Dendritic cell treated with granulocyte-macrophage colony-stimulating factor and Interleukin-4, amounts not matched to agents 40 ng/mL and 50 ng/mL, for 4 days (primary cell): ENCODE results near the gene GTPBP1.
A peak's percentile ranks its signal among the peaks of the same experiment; 100 is the strongest.

ENCODE experiments used
- H3K27ac Mint-ChIP-seq: one replicate; pipeline ENCODE4 v1.8.0; 2022; ENCODE audit warnings: mild to moderate bottlenecking, mixed read lengths
- H3K27me3 Mint-ChIP-seq: one replicate; pipeline ENCODE4 v1.8.0; 2022; ENCODE audit warnings: mild to moderate bottlenecking, mixed read lengths
- H3K36me3 Mint-ChIP-seq: one replicate; pipeline ENCODE4 v1.8.0; 2022; ENCODE audit warnings: low read depth, mixed read lengths
- H3K4me1 Mint-ChIP-seq: one replicate; pipeline ENCODE4 v1.8.0; 2022; ENCODE audit warnings: low read depth, mixed read lengths
- H3K4me3 Mint-ChIP-seq: one replicate; pipeline ENCODE4 v1.8.0; 2022; ENCODE audit warnings: mild to moderate bottlenecking, moderate library complexity, mixed read lengths
- H3K9me3 Mint-ChIP-seq: one replicate; pipeline ENCODE4 v1.8.0; 2022; ENCODE audit warnings: mixed read lengths
- intact Hi-C: fragments of 100-400 bp; cut with micrococcal nuclease; formaldehyde crosslinking; loops from one replicate; pipeline ENCODE4 v1.15.0; 2022

Gene GTPBP1

GRCh38 chr22:38735465-38736256 is 29.9 kb downstream of the GTPBP1 start:
- no peaks in the 10 kb centered on the region for H3K9me3 Mint-ChIP-seq
- no peak overlapping the region for H3K4me3 Mint-ChIP-seq
- H3K27me3 Mint-ChIP-seq = no peaks in the 10 kb centered on the region
- intact Hi-C loops = no loop called here
- no peak overlapping the region for H3K27ac Mint-ChIP-seq
- H3K4me1 Mint-ChIP-seq = peaks cover 9% of the 10 kb centered on the region
- peaks cover 100% of the 10 kb centered on the region for H3K36me3 Mint-ChIP-seq

GRCh38 chr22:38736257-38736570 is 30.5 kb downstream of the GTPBP1 start:
- no peak overlapping the region for H3K4me3 Mint-ChIP-seq
- H3K27ac Mint-ChIP-seq = no peak overlapping the region
- peaks cover 100% of the 10 kb centered on the region for H3K36me3 Mint-ChIP-seq
- intact Hi-C loops = no loop called here
- peaks cover 9% of the 10 kb centered on the region for H3K4me1 Mint-ChIP-seq
- H3K9me3 Mint-ChIP-seq = no peaks in the 10 kb centered on the region
- H3K27me3 Mint-ChIP-seq = no peaks in the 10 kb centered on the region

GRCh38 chr22:38737302-38738060 is 31.7 kb downstream of the GTPBP1 start:
- H3K27me3 Mint-ChIP-seq = no peaks in the 10 kb centered on the region
- intact Hi-C loops = no loop called here
- peak overlapping the region; percentile 32 for H3K27ac Mint-ChIP-seq
- peaks cover 9% of the 10 kb centered on the region for H3K4me1 Mint-ChIP-seq
- no peak overlapping the region for H3K4me3 Mint-ChIP-seq
- peaks cover 100% of the 10 kb centered on the region for H3K36me3 Mint-ChIP-seq
- H3K9me3 Mint-ChIP-seq = no peaks in the 10 kb centered on the region

- no peaks in the 10 kb centered on the region for H3K27me3 Mint-ChIP-seq
- no peak overlapping the region for H3K27ac Mint-ChIP-seq
- no peaks in the 10 kb centered on the region for H3K9me3 Mint-ChIP-seq
- H3K36me3 Mint-ChIP-seq = peaks cover 100% of the 10 kb centered on the region
- peaks cover 2% of the 10 kb centered on the region for H3K4me1 Mint-ChIP-seq
- intact Hi-C loops = no loop called here
- no peak overlapping the region for H3K4me3 Mint-ChIP-seq
Measured at GRCh38 chr22:38738475-38739070, 32.8 kb downstream of the GTPBP1 start.

GRCh38 chr22:38739300-38740055 is 33.7 kb downstream of the GTPBP1 start:
- Mint-ChIP-seq H3K4me3 (no peak overlapping the region), H3K27ac (no peak overlapping the region), H3K36me3 (peaks cover 98% of the 10 kb centered on the region), H3K9me3 (no peaks in the 10 kb centered on the region), H3K4me1 (no peaks in the 10 kb centered on the region), H3K27me3 (no peaks in the 10 kb centered on the region)
- intact Hi-C loops = no loop called here

- H3K4me1 Mint-ChIP-seq = no peaks in the 10 kb centered on the region
Measured at GRCh38 chr22:38740116-38740723, 34.5 kb downstream of the GTPBP1 start.

GRCh38 chr22:38740754-38741153 is 35.0 kb downstream of the GTPBP1 start:
- H3K4me3 Mint-ChIP-seq = no peak overlapping the region
- no peak overlapping the region for H3K27ac Mint-ChIP-seq
- intact Hi-C loops = no loop called here
- H3K9me3 Mint-ChIP-seq = no peaks in the 10 kb centered on the region
- no peaks in the 10 kb centered on the region for H3K4me1 Mint-ChIP-seq
- H3K27me3 Mint-ChIP-seq = no peaks in the 10 kb centered on the region
- H3K36me3 Mint-ChIP-seq = peaks cover 98% of the 10 kb centered on the region

More at GRCh38 chr22:38740116-38740723, 34.5 kb downstream of the GTPBP1 start:
- intact Hi-C loops = no loop called here
- H3K9me3 Mint-ChIP-seq = no peaks in the 10 kb centered on the region
- H3K27me3 Mint-ChIP-seq = no peaks in the 10 kb centered on the region
- H3K27ac Mint-ChIP-seq = no peak overlapping the region
- peaks cover 98% of the 10 kb centered on the region for H3K36me3 Mint-ChIP-seq
- H3K4me3 Mint-ChIP-seq = no peak overlapping the region

GRCh38 chr22:38741166-38741565 is 35.4 kb downstream of the GTPBP1 start:
- Mint-ChIP-seq H3K4me1 (no peaks in the 10 kb centered on the region), H3K27ac (no peak overlapping the region), H3K4me3 (no peak overlapping the region), H3K9me3 (no peaks in the 10 kb centered on the region), H3K27me3 (no peaks in the 10 kb centered on the region), H3K36me3 (peaks cover 98% of the 10 kb centered on the region)
- intact Hi-C loops = no loop called here

- H3K9me3 Mint-ChIP-seq = no peaks in the 10 kb centered on the region
- H3K27ac Mint-ChIP-seq = no peak overlapping the region
- no peak overlapping the region for H3K4me3 Mint-ChIP-seq
- intact Hi-C loops = no loop called here
- peaks cover 98% of the 10 kb centered on the region for H3K36me3 Mint-ChIP-seq
- H3K27me3 Mint-ChIP-seq = no peaks in the 10 kb centered on the region
- no peaks in the 10 kb centered on the region for H3K4me1 Mint-ChIP-seq
Measured at GRCh38 chr22:38741576-38741975, 35.8 kb downstream of the GTPBP1 start.

- intact Hi-C loops = no loop called here
- Mint-ChIP-seq H3K36me3 (peaks cover 98% of the 10 kb centered on the region), H3K4me3 (no peak overlapping the region), H3K4me1 (no peaks in the 10 kb centered on the region), H3K9me3 (no peaks in the 10 kb centered on the region), H3K27me3 (no peaks in the 10 kb centered on the region), H3K27ac (no peak overlapping the region)
Measured at GRCh38 chr22:38742176-38742942, 36.6 kb downstream of the GTPBP1 start.

GRCh38 chr22:38744981-38745380 is 39.2 kb downstream of the GTPBP1 start:
- intact Hi-C loops = no loop called here
- Mint-ChIP-seq H3K27me3 (no peaks in the 10 kb centered on the region), H3K36me3 (peaks cover 98% of the 10 kb centered on the region), H3K9me3 (no peaks in the 10 kb centered on the region), H3K4me1 (peaks cover 4% of the 10 kb centered on the region), H3K27ac (no peak overlapping the region), H3K4me3 (no peak overlapping the region)

- Mint-ChIP-seq H3K4me1 (peaks cover 13% of the 10 kb centered on the region), H3K36me3 (peaks cover 98% of the 10 kb centered on the region), H3K9me3 (no peaks in the 10 kb centered on the region), H3K27me3 (no peaks in the 10 kb centered on the region), H3K4me3 (no peak overlapping the region), H3K27ac (no peak overlapping the region)
- intact Hi-C loops = no loop called here
Measured at GRCh38 chr22:38745676-38746460, 40.1 kb downstream of the GTPBP1 start.
